ENCODE results near the gene RALB. TPM values are rescaled to one million over a fixed set of nuclear protein-coding genes. Genes with fewer than 3 reads are reported as not detected.

Gene RALB
- polyA plus RNA-seq, 1 donor (not counting 4 experiments of a cell fraction or from before 2014, with no cell fraction given), result 80.8 TPM

GRCh38 chr2:120332384-120332783 is 79.7 kb downstream of the RALB start:
- no peaks in the 10 kb centered on the region for H3K79me2 ChIP-seq (ENCODE audit: control insufficient read depth, insufficient read depth, low read length)
- FAIRE-seq (no peak), DNase-seq (ENCODE audit: low read depth, low spot score) (no peak)
- H3K27me3 ChIP-seq (ENCODE audit: control insufficient read depth, extremely low read depth, insufficient read depth, low read length), result peaks cover 30% of the 10 kb centered on the region
- H3K4me2 ChIP-seq (ENCODE audit: control insufficient read depth, extremely low read depth, insufficient read depth, low read depth, low read length), result no peak overlapping the region
- no peak overlapping the region for H3K4me3 ChIP-seq (ENCODE audit: control insufficient read depth in 2 of 3, extremely low read depth in 1 of 3, insufficient read depth in 2 of 3, low read depth in 1 of 3, low read length in 3 of 3)
- H3K9ac ChIP-seq (ENCODE audit: control insufficient read depth, extremely low read depth, insufficient read depth, low read length), result no peak overlapping the region
- dilution Hi-C loops (cut with MboI; ENCODE audit: extremely low pct_ligation_motif_present, low sequenced_read_pairs), result no loop called here
- no peaks in the 10 kb centered on the region for H3K9me3 ChIP-seq (ENCODE audit: control insufficient read depth, low read depth, low read length)
- no peaks in the 10 kb centered on the region for H3K9me1 ChIP-seq (ENCODE audit: control insufficient read depth, extremely low read depth, insufficient read depth, low read length)
- no peaks in the 10 kb centered on the region for H3K4me1 ChIP-seq (ENCODE audit: control insufficient read depth, extremely low read depth, insufficient read depth, low read length)
- TF ChIP-seq CTCF (optimal IDR thresholded peaks at IDR 0.05 in 1 of 3, IDR thresholded peaks at IDR 0.05 in 1 of 3, conservative IDR thresholded peaks at IDR 0.05 in 1 of 3; ENCODE audit: extremely low read depth in 1 of 3, insufficient read depth in 2 of 3, low read length in 3 of 3) (no peak), EZH2 (IDR thresholded peaks at IDR 0.05; ENCODE audit: low read length) (no peak)
- H3K36me3 ChIP-seq (ENCODE audit: control insufficient read depth in 2 of 2, extremely low read depth in 1 of 2, insufficient read depth in 2 of 2, low read length in 2 of 2), result no peaks in the 10 kb centered on the region
- H4K20me1 ChIP-seq (ENCODE audit: control insufficient read depth, extremely low read depth, insufficient read depth, low read length), result no peaks in the 10 kb centered on the region
- H2AFZ ChIP-seq (ENCODE audit: control insufficient read depth, low read length), result no peak overlapping the region
- no peak overlapping the region for H3K27ac ChIP-seq (ENCODE audit: control insufficient read depth, insufficient read depth, low read length)

GRCh38 chr2:120334068-120334467 is 81.4 kb downstream of the RALB start:
- H3K9ac ChIP-seq (ENCODE audit: control insufficient read depth, extremely low read depth, insufficient read depth, low read length), result no peak overlapping the region
- TF ChIP-seq CTCF (optimal IDR thresholded peaks at IDR 0.05 in 1 of 3, IDR thresholded peaks at IDR 0.05 in 1 of 3, conservative IDR thresholded peaks at IDR 0.05 in 1 of 3; ENCODE audit: extremely low read depth in 1 of 3, insufficient read depth in 2 of 3, low read length in 3 of 3) (no peak), EZH2 (IDR thresholded peaks at IDR 0.05; ENCODE audit: low read length) (no peak)
- H3K4me2 ChIP-seq (ENCODE audit: control insufficient read depth, extremely low read depth, insufficient read depth, low read depth, low read length), result no peak overlapping the region
- no peaks in the 10 kb centered on the region for H3K9me3 ChIP-seq (ENCODE audit: control insufficient read depth, low read depth, low read length)
- no peaks in the 10 kb centered on the region for H3K9me1 ChIP-seq (ENCODE audit: control insufficient read depth, extremely low read depth, insufficient read depth, low read length)
- no peaks in the 10 kb centered on the region for H3K36me3 ChIP-seq (ENCODE audit: control insufficient read depth in 2 of 2, extremely low read depth in 1 of 2, insufficient read depth in 2 of 2, low read length in 2 of 2)
- no peak overlapping the region for H2AFZ ChIP-seq (ENCODE audit: control insufficient read depth, low read length)
- H3K4me1 ChIP-seq (ENCODE audit: control insufficient read depth, extremely low read depth, insufficient read depth, low read length), result no peaks in the 10 kb centered on the region
- FAIRE-seq, result no peak
- no peak overlapping the region for H3K27ac ChIP-seq (ENCODE audit: control insufficient read depth, insufficient read depth, low read length)
- no peaks in the 10 kb centered on the region for H3K79me2 ChIP-seq (ENCODE audit: control insufficient read depth, insufficient read depth, low read length)
- no peak overlapping the region for H3K4me3 ChIP-seq (ENCODE audit: control insufficient read depth in 2 of 3, extremely low read depth in 1 of 3, insufficient read depth in 2 of 3, low read depth in 1 of 3, low read length in 3 of 3)
- H4K20me1 ChIP-seq (ENCODE audit: control insufficient read depth, extremely low read depth, insufficient read depth, low read length), result no peaks in the 10 kb centered on the region
- dilution Hi-C loops (cut with MboI; ENCODE audit: extremely low pct_ligation_motif_present, low sequenced_read_pairs), result no loop called here
- no peak for DNase-seq (ENCODE audit: low read depth, low spot score)
- H3K27me3 ChIP-seq (ENCODE audit: control insufficient read depth, extremely low read depth, insufficient read depth, low read length), result peaks cover 30% of the 10 kb centered on the region
